HG02943 (cell line): ENCODE data around the gene SOX13.

ENCODE experiments used
- ATAC-seq: cut with Tn5 transposase; IDR thresholded peaks from one replicate; pipeline ENCODE4 v1.9.1; 2021; ENCODE audit warnings: mild to moderate bottlenecking, low read depth, moderate library complexity; ENCODE audit not compliant: unreplicated experiment

Gene SOX13

GRCh38 chr1:204059970-204060369 lies 12.9 kb upstream of the SOX13 start:
- no peak for ATAC-seq

- ATAC-seq: no peak
Measured at GRCh38 chr1:204062106-204062505, 10.8 kb upstream of the SOX13 start.

- ATAC-seq: no peak
Measured at GRCh38 chr1:204065174-204065985, 7.5 kb upstream of the SOX13 start.

DNA sequence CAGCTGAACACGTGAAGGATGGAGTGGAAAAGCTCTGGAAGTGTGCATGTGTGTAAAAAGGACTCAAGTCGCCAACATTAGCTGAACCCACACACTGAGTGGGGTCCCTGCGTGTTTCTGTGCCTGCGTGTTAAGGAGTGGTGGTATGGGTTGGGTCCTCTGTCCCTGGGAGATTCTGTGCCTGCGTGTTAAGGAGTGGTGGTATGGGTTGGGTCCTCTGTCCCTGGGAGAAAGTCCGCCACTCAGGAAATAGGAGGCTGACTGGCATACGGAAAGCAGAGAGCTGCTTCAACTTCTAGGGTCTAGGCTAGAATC lies 7.0 kb upstream of the SOX13 start:
- no peak for ATAC-seq

DNA sequence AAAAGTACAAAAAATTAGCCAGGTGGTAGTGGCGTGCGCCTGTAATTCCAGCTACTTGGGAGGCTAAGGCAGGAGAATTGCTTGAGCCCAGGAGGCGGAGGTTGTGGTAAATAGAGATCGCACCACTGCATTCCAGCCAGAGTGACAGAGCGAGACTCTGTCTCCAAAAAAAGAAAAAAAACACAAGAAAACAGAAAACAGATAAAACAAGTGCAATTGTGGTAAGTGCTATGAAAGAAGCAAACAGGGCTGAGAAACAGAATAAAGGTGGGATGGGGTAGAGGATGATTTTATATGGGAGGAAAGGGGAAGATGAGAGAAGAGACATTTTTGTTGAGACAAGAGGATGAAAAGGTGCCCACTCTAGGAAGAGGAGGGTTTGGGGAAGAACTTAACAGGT lies 5.0 kb upstream of the SOX13 start:
- ATAC-seq: no peak

DNA sequence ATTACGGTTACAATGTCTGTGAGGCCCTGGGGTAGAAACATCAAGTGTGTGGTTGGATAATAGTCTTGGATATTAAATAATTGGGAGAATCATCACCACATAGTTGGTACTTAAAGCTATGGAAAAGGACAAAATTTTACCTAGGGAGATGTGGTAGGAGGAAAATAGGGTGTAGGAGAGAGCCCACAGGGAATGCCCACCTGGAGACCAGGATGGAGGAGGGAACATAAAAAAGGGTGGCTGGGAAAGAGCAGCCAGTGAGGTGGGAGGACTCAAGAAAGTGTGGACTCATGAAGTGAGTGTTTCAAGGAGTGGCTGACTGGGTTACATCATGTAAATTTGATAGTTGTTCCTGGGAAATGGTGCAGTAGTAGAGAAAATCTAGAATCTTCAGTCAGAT lies 3.0 kb upstream of the SOX13 start:
- no peak for ATAC-seq

GRCh38 chr1:204070895-204071294 lies 2.0 kb upstream of the SOX13 start:
- no peak for ATAC-seq

DNA sequence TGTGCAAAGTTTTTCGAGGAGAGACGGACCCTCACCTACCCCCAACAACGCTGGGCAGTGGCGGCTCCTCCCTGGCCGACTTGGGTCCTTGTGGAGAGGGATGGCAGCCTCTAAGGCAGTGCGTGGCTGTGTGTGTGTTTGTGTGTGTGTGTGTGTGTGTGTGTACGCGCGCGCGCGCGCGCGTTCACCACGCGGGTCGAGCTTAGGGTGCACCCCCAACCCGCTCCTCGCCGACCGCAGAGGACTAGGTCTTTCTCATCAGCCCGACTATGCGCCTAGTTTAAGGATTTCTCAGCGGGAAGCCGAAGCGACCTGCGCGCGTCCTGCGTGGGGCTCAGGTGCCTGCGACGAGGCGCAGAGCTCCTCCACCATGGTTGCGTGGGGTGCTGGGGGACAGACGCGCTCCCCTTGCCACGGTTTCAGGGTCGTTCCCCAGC lies 940 bp downstream of the SOX13 start:
- ATAC-seq: no peak

DNA sequence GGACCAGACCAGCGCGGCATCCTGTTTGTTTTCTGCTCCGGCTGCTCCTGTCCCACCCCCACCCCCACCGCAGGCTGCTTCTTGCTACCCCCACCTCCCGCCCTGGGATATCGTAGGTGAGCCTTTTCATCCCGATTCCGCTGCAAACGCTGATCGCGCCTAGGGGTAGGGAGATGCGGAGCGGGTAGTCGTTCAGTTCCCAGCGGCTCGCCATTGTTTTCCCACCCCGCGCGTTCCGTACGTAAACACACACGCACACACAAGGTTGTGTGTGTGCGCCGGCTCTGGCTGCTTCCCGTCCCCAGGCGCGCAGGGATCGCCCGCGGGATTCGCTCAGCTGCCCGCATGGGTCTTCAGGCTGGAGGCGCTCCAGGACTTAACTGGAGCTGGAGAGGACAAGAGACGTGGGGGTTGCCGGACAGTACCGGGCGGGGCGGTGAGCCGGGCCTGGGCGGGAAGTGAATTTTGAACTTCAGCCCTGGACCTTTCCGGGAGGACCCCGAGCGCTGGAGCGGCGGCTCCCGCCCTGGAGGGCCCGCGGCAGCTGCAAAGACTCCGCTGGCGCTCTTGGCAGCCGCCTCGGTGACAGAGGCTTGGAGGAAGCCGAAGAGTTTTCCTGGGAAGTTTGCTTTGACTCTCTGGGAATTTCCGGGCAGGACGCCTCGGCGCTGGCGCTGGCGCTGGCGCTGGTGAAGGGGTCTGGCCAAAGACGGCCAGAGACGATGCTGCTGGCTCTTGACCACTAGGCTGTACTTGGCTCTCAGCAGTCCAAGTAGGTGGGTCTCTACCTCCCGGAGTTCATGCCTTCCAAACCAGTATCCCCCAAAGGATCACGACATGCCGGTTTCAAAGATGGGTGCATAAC lies 1.6 kb downstream of the SOX13 start:
- ATAC-seq: no peak

DNA sequence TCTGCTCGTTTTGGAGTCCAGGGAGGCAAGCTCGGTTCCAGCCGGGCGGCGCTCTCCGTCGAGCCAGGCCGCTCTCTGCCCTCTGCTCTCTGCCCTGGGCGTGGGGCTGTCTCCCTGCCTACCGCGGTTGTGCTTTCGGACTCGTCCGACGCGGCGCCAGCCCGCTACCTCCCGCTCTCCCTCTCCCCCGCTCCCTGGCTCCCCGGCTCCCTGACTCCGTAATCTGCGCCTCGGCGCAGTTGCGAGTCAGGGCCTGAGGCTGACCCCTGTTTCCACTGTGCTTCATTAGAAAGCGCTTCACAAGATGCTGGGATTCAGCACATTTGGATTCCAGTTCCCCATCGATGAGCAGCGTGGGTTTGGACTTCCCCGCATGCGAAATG lies 2.2 kb downstream of the SOX13 start:
- no peak for ATAC-seq

DNA sequence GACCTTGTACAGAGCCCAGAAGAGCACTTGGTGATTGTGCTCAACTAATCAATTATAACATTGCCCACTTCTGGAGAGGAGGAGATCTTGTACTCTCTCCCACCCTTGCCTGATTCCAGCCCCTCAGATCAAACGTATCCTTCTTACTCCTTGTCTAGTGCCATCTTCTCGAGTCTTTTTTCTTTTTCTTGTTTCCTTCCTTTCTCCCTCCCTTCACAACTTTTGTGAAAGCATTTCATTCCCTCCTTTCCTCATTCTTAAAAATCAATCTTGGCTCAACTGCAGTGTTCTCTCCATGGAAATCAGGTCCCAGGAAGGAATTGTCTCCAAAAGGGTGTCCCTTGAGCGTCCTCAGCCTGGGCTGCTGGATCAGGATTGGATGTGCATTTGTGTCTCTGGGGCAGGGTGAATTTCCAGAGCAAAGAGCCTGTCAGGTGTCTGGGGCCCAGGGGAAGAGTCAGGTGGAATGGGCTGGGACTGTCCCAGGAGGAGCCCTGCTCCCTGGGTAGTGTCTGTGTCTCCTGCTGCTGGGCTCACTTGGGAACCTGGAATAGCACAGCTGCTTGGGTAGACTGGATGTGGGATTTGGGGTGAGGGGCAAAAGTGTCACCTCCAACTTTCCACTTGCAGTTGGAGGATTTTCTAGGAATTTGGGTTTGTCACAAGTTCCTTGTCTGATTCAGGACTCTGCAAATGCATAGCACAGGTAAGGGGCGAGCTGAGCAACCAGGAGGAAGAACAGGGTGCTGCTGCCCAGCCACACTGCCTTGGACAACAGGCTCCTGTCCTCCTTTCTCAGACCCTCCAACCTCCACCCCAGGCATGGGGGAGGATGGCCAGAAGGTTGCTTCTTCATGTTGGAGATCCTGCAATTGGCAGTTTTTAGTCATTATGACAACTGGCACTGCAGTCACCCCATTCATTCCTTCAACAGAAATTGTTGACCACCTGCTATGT lies 3.3 kb downstream of the SOX13 start:
- ATAC-seq: no peak

GRCh38 chr1:204076891-204077290 lies 4.0 kb downstream of the SOX13 start:
- ATAC-seq: no peak

GRCh38 chr1:204077979-204078696 lies 5.2 kb downstream of the SOX13 start:
- no peak for ATAC-seq

GRCh38 chr1:204079608-204079999 lies 6.7 kb downstream of the SOX13 start:
- ATAC-seq: no peak

DNA sequence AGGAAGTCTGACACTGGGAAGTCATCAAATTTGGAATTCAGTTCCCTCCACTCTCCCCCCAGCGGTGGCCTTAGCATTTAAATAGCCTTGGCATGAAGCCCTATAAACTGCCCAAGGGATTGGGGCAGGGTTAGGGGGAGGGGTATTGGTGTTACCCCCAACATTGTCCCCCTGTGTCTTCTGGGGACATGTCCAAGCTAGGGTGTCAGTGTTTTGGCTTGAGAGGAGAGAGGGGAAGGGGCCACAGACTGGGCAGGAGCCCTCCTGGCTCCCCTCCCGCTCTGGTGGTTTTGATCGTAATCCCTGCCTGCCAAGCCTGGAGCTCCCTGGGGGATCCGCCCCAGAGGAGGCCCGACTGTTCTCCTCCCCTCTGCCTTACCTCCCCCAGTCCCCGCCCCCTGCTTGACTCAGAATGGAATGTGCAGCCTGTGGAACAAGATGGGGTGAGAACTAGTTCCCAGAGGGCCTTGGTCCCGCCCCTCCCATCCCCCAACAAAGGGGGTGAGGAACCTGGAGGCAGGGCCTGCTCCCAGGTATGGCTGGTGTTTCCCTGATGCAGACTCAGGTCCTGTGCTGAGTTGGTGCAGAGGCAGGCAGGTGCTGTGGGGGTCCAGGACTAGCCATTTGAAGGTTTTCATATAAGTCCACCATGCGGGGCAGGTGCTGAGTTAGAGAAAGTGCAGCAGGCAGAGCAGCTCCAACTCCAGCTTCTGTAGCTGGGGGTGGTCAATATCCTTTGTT lies 7.4 kb downstream of the SOX13 start:
- no peak for ATAC-seq

- ATAC-seq: no peak
Measured at GRCh38 chr1:204081164-204081790, 8.4 kb downstream of the SOX13 start.

GRCh38 chr1:204081791-204082513 lies 9.0 kb downstream of the SOX13 start:
- no peak for ATAC-seq

GRCh38 chr1:204083491-204083890 lies 10.6 kb downstream of the SOX13 start:
- no peak for ATAC-seq
